ENCODE measurements around the gene PTCH1. TPM values are rescaled to one million over a fixed set of nuclear protein-coding genes. Genes with fewer than 3 reads are reported as not detected.

Gene PTCH1
- total and polyA plus RNA-seq, 10 of the 15 experiments (the other 5 are each of a cell fraction or from before 2014, with no cell fraction given): 0.16 to 6.1 (median 2.6) TPM

- in situ Hi-C loops (cut with MboI) (no loop called here), intact Hi-C loops (cut with micrococcal nuclease; ENCODE audit: unreplicated experiment) (no loop called here)
- DNase-seq (ENCODE audit: low read depth, low spot score) (no peak), FAIRE-seq (no peak), ATAC-seq (no peak)
- no peaks in the 10 kb centered on the region for H3K27me3 ChIP-seq (replicated peaks in 1 of 2; ENCODE audit: control insufficient read depth in 2 of 2, insufficient read depth in 2 of 2, low read length in 1 of 2)
- ChIA-PET POLR2A (no interaction called here), CTCF (no interaction called here), SMC1A (ENCODE audit: uncharacterized antibody, unreplicated experiment) (no interaction called here), RAD21 (ENCODE audit: unreplicated experiment) (no interaction called here)
- WGBS (ENCODE audit: insufficient coverage, insufficient replicate concordance, low lambda C conversion rate, missing lambda C conversion rate): 82% methylated on average over 23 of the region's 23 CpGs
- no TSS peak for BruUV-seq (replicated peaks)
- H3K36me3 ChIP-seq (ENCODE audit: control insufficient read depth in 2 of 2, insufficient read depth in 2 of 2, low read length in 1 of 2): no peaks in the 10 kb centered on the region
- H3K9ac ChIP-seq (ENCODE audit: control insufficient read depth, insufficient read depth, low read length): no peak overlapping the region
- no peaks in the 10 kb centered on the region for H3K9me3 ChIP-seq (replicated peaks; ENCODE audit: control insufficient read depth, insufficient read depth, low read length)
- no peak overlapping the region for H3K4me3 ChIP-seq
- H3K27ac ChIP-seq (ENCODE audit: control insufficient read depth, insufficient read depth): no peak overlapping the region
- H2AFZ ChIP-seq (ENCODE audit: control insufficient read depth, low read depth, low read length): no peak overlapping the region
- H3K4me1 ChIP-seq (ENCODE audit: control insufficient read depth, insufficient read depth, low read length): no peaks in the 10 kb centered on the region
- H3K4me2 ChIP-seq (ENCODE audit: control insufficient read depth, insufficient read depth): no peak overlapping the region
- H4K20me1 ChIP-seq (ENCODE audit: control insufficient read depth, insufficient read depth): no peaks in the 10 kb centered on the region
- H3K79me2 ChIP-seq (ENCODE audit: control insufficient read depth, insufficient read depth, low read length): no peaks in the 10 kb centered on the region
- TF ChIP-seq TARDBP (IDR thresholded peaks at IDR 0.05; ENCODE audit: borderline replicate concordance) (no peak), NR2C1 (IDR thresholded peaks at IDR 0.05) (no peak), CREB1 (IDR thresholded peaks at IDR 0.05; ENCODE audit: low read depth) (no peak), TCF12 (IDR thresholded peaks at IDR 0.05; ENCODE audit: low read depth, low read length) (no peak), ZZZ3 (IDR thresholded peaks at IDR 0.05; ENCODE audit: control insufficient read depth, insufficient read length, low read depth) (no peak), TAF1 (IDR thresholded peaks at IDR 0.05; ENCODE audit: borderline replicate concordance, low read depth, low read length) (no peak), ZNF687 (IDR thresholded peaks at IDR 0.05) (no peak), NRF1 (conservative IDR thresholded peaks at IDR 0.05; ENCODE audit: low read depth, low read length) (no peak), BCL3 (IDR thresholded peaks at IDR 0.05; ENCODE audit: borderline replicate concordance, insufficient read depth, low read depth, low read length, poor library complexity, severe bottlenecking) (no peak), RBBP5 (conservative IDR thresholded peaks at IDR 0.05) (no peak), PBX3 (IDR thresholded peaks at IDR 0.05; ENCODE audit: insufficient replicate concordance, low read depth, low read length) (no peak), RUNX3 (IDR thresholded peaks at IDR 0.05; ENCODE audit: low read length) (no peak), NFIC (IDR thresholded peaks at IDR 0.05; ENCODE audit: low read depth, low read length) (no peak), ASH2L (IDR thresholded peaks at IDR 0.05; ENCODE audit: borderline replicate concordance, low read depth) (no peak), EZH2 (IDR thresholded peaks at IDR 0.05; ENCODE audit: borderline replicate concordance, control insufficient read depth, low read depth, low read length) (no peak), NBN (IDR thresholded peaks at IDR 0.05) (no peak)
Observed at GRCh38 chr9:95411054-95411892, 105.5 kb downstream of the PTCH1 start.

Measured in GM12878 (cell line).